PC-9 (cell line): ENCODE results near the gene GTF3C1. TPM values are rescaled to one million over a fixed set of nuclear protein-coding genes. Genes with fewer than 3 reads are reported as not detected.

ENCODE experiments used
- Bru-seq: library from RNA; stranded (reverse); fragments of 400-500 nt; gene quantifications from one replicate; lab custom pipeline; 2021; lab: Mats Ljungman, UMichigan
- BruChase-seq, 2 experiments: library from RNA; stranded (reverse); fragments of 400-500 nt; gene quantifications; one replicate each; lab custom pipeline; 2021; lab: Mats Ljungman, UMichigan
- BruUV-seq: library from RNA; stranded (reverse); fragments of 400-500 nt; replicated peaks from 2 replicates; lab custom pipeline; 2021; lab: Mats Ljungman, UMichigan
- CTCF ChIA-PET: fragments of 300-600 bp; sonication (Branson Sonifier 250); formaldehyde crosslinking; loops from one replicate; lab custom pipeline; 2022; ENCODE audit warnings: antibody characterized with exemption; lab: Charles Lee
- POLR2A ChIA-PET: fragments of 300-600 bp; sonication (Branson Sonifier 250); formaldehyde crosslinking; loops from one replicate; lab custom pipeline; 2022; ENCODE audit warnings: antibody characterized with exemption; ENCODE audit not compliant: unreplicated experiment; lab: Charles Lee
- DNase-seq, 2 experiments: peaks; one replicate each; pipeline versions ENCODE4 v3.0.0 to v3.0.0-alpha.2; 2015 to 2022; ENCODE audit warnings: mixed read lengths in 1 of 2
- H2AFZ ChIP-seq: fragments of 200-600 bp; sonication (generic); 2 replicates; pipeline ENCODE4 v1.8.1; 2017; ENCODE audit warnings: antibody characterized with exemption
- H3F3A ChIP-seq: fragments of 200-600 bp; sonication (generic); 2 replicates; pipeline ENCODE4 v1.8.1; 2017; ENCODE audit warnings: antibody characterized with exemption, mild to moderate bottlenecking, low read depth; ENCODE audit not compliant: insufficient read depth
- H3K27ac ChIP-seq: fragments of 200-600 bp; sonication (generic); 2 replicates; pipeline ENCODE4 v1.6.1; 2016; ENCODE audit warnings: mixed run types
- H3K27me3 ChIP-seq: fragments of 200-600 bp; sonication (generic); 2 replicates; pipeline ENCODE4 v1.6.1; 2016; ENCODE audit warnings: low read depth, mixed run types; ENCODE audit not compliant: insufficient read depth
- H3K36me3 ChIP-seq: fragments of 200-600 bp; sonication (generic); 2 replicates; pipeline ENCODE4 v1.6.1; 2016; ENCODE audit warnings: low read depth, mixed run types
- H3K4me1 ChIP-seq: fragments of 200-600 bp; sonication (generic); replicated peaks from 2 replicates; pipeline ENCODE4 v1.6.1; 2016; ENCODE audit warnings: mixed run types; ENCODE audit not compliant: insufficient read depth
- H3K4me2 ChIP-seq: fragments of 200-600 bp; sonication (generic); 2 replicates; pipeline ENCODE4 v1.6.1; 2017; ENCODE audit warnings: mixed run types
- H3K4me3 ChIP-seq: fragments of 200-600 bp; sonication (generic); 2 replicates; pipeline ENCODE4 v1.6.1; 2016; ENCODE audit warnings: mixed run types
- H3K79me2 ChIP-seq: fragments of 200-600 bp; sonication (generic); 2 replicates; pipeline ENCODE4 v1.6.1; 2017; ENCODE audit warnings: low read depth, mixed run types
- H3K9me2 ChIP-seq: fragments of 200-600 bp; sonication (generic); 2 replicates; pipeline ENCODE4 v1.8.1; 2017; ENCODE audit warnings: mild to moderate bottlenecking; ENCODE audit not compliant: insufficient read depth
- H3K9me3 ChIP-seq: fragments of 200-600 bp; sonication (generic); 2 replicates; pipeline ENCODE4 v1.8.1; 2016; ENCODE audit warnings: low read depth; ENCODE audit not compliant: insufficient read depth
- H4K20me1 ChIP-seq: fragments of 200-600 bp; sonication (generic); 2 replicates; pipeline ENCODE4 v1.8.1; 2017; ENCODE audit not compliant: insufficient read depth
- CTCF ChIP-seq: fragments of 200-600 bp; sonication (generic); conservative IDR thresholded peaks from 2 replicates; pipeline ENCODE4 v1.6.1; 2017; ENCODE audit warnings: mixed run types, antibody characterized with exemption, mild to moderate bottlenecking, moderate library complexity
- EZH2 ChIP-seq: fragments of 200-600 bp; sonication (generic); IDR thresholded peaks from 2 replicates; pipeline ENCODE4 v1.8.0; 2017; ENCODE audit warnings: antibody characterized with exemption, low read depth
- intact Hi-C: fragments of 100-400 bp; cut with micrococcal nuclease; formaldehyde crosslinking; loops from one replicate; pipeline ENCODE4 v1.10.0; 2022; ENCODE audit not compliant: unreplicated experiment
- long read RNA-seq: library from polyadenylated mRNA; stranded (forward); transcript quantifications from one replicate; pipeline ENCODE4 v2.0.0, GENCODE V29; 2022
- total RNA-seq: library from RNA; stranded (reverse); gene quantifications from 2 replicates; pipeline ENCODE4 v1.2.3, GENCODE V29; 2021

The GTF3C1 gene
- 118 and 142 TPM in 2 replicates for total RNA-seq
- Bru-seq, nascent RNA = percentile 83 among the genes with signal in this experiment
- BruChase-seq, experiment 1, labeled RNA remaining after a 2-hour chase = percentile 85 among the genes with signal in this experiment
- percentile 91 among the genes with signal in this experiment for BruChase-seq, experiment 2, labeled RNA remaining after a 6-hour chase
- long read RNA-seq, full-length matches to known transcripts = 74 of 106 reads
- long read RNA-seq, partial matches to known transcripts = 21 of 106 reads
- long read RNA-seq, other reads (novel, unspliced or antisense) = 11 of 106 reads

- H3K9me3 ChIP-seq = no peaks in the 10 kb centered on the region
- no peaks in the 10 kb centered on the region for H3K27me3 ChIP-seq
- H3K4me1 ChIP-seq = peaks cover 29% of the 10 kb centered on the region
- DNase-seq = peak; percentile 95 to 100
- H3K27ac ChIP-seq = 0 out of 2 replicates have a peak within 1 kb of the TSS, but pooled peaks have one; percentile 11
- intact Hi-C loops = loop anchor here (2.0 kb wide), 1 partner anchor 29 kb away; no protein-coding TSS in a partner anchor
- H3K36me3 ChIP-seq = 0 out of 2 replicates have a peak, but pooled peaks cover 7% of the 10 kb centered on the region
- TF ChIP-seq CTCF (no peak), EZH2 (no peak)
- H3K4me3 ChIP-seq = peak within 1 kb of the TSS; percentile 98
- H3K9me2 ChIP-seq = no peaks in the 10 kb centered on the region
- peak within 1 kb of the TSS; percentile 88 for H2AFZ ChIP-seq
- BruUV-seq = no TSS peak
- CTCF ChIA-PET = interaction anchor here (0.5 to 1.4 kb wide), 5 partner anchors 16 to 1315 kb away, joined by 3 to 5 read pairs (median 4); no protein-coding TSS in a partner anchor
- no peaks in the 10 kb centered on the region for H3F3A ChIP-seq
- H3K79me2 ChIP-seq = peaks cover 61% of the 10 kb centered on the region
- POLR2A ChIA-PET = interaction anchor here (0.5 to 0.8 kb wide), 19 partner anchors 10 to 1074 kb away, joined by 3 to 18 read pairs (median 4); partner anchors contain the start of gene KDM8
- H4K20me1 ChIP-seq = peaks cover 39% of the 10 kb centered on the region
- peak within 1 kb of the TSS; percentile 99 for H3K4me2 ChIP-seq
Measured at GRCh38 chr16:27549746-27550581, at the start of gene GTF3C1, which contains the start of gene KATNIP. TSS of gene GTF3C1 (minus strand) at chr16:27549913. CDS start at chr16:27549890, 23 bp downstream. TSS of gene KATNIP (plus strand) at chr16:27550144. CDS start at chr16:27550171, 27 bp downstream.

GRCh38 chr16:27598931-27599565 is 49.3 kb upstream of the GTF3C1 start:
- H3K4me2 ChIP-seq = no peak overlapping the region
- no peak for TF ChIP-seq EZH2
- no peak for TF ChIP-seq CTCF
- H2AFZ ChIP-seq = no peak overlapping the region
- ChIA-PET POLR2A (no interaction called here), CTCF (no interaction called here)
- H3K79me2 ChIP-seq = no peaks in the 10 kb centered on the region
- no peaks in the 10 kb centered on the region for H3K9me3 ChIP-seq
- no peaks in the 10 kb centered on the region for H3K27me3 ChIP-seq
- no TSS peak for BruUV-seq
- H3K4me1 ChIP-seq = no peaks in the 10 kb centered on the region
- no peak overlapping the region for H3K27ac ChIP-seq
- H3F3A ChIP-seq = no peaks in the 10 kb centered on the region
- DNase-seq = no peak
- H3K36me3 ChIP-seq = no peaks in the 10 kb centered on the region
- H4K20me1 ChIP-seq = peaks cover 18% of the 10 kb centered on the region
- no peak overlapping the region for H3K4me3 ChIP-seq
- intact Hi-C loops = no loop called here
- H3K9me2 ChIP-seq = no peaks in the 10 kb centered on the region

GRCh38 chr16:27598220-27598619 is 48.5 kb upstream of the GTF3C1 start:
- Histone ChIP-seq H3K27me3 (no peaks in the 10 kb centered on the region), H3K4me3 (no peak overlapping the region), H3K9me3 (no peaks in the 10 kb centered on the region), H3K36me3 (no peaks in the 10 kb centered on the region), H4K20me1 (peaks cover 18% of the 10 kb centered on the region), H3K4me2 (no peak overlapping the region), H3K9me2 (no peaks in the 10 kb centered on the region), H3K4me1 (no peaks in the 10 kb centered on the region), H3K27ac (no peak overlapping the region), H3K79me2 (no peaks in the 10 kb centered on the region), H3F3A (no peaks in the 10 kb centered on the region), H2AFZ (no peak overlapping the region)
- no peak for DNase-seq
- ChIA-PET POLR2A (interaction anchor here (0.7 kb wide), 1 partner anchor 49 kb away, joined by 8 read pairs; the partner anchor contains the start of gene GTF3C1), CTCF (no interaction called here)
- BruUV-seq = no TSS peak
- intact Hi-C loops = no loop called here
- TF ChIP-seq EZH2 = no peak
- TF ChIP-seq CTCF = no peak
